Effector memory CD4-positive, alpha-beta T cell (primary cell): ENCODE results near the gene CARMIL3.

Experiments
- DNase-seq, 3 donors: peaks; one replicate each; pipeline ENCODE4 v3.0.0-alpha.2; 2020
- H3K27ac ChIP-seq: 2 replicates; pipeline ENCODE4 v1.7.0; 2013; ENCODE audit warnings: mild to moderate bottlenecking, low read length, moderate library complexity; ENCODE audit not compliant: insufficient read depth, poor library complexity, severe bottlenecking
- H3K27me3 ChIP-seq: replicated peaks from 2 replicates; pipeline ENCODE4 v1.7.0; 2013; ENCODE audit warnings: mild to moderate bottlenecking, low read length; ENCODE audit not compliant: insufficient read depth, control insufficient read depth, poor library complexity, severe bottlenecking
- H3K36me3 ChIP-seq: 2 replicates; pipeline ENCODE4 v1.7.0; 2013; ENCODE audit warnings: mild to moderate bottlenecking, low read length, moderate library complexity; ENCODE audit not compliant: control insufficient read depth, insufficient read depth
- H3K4me1 ChIP-seq: 2 replicates; pipeline ENCODE4 v1.7.0; 2013; ENCODE audit warnings: low read length, mild to moderate bottlenecking; ENCODE audit not compliant: control insufficient read depth, insufficient read depth, poor library complexity, severe bottlenecking
- H3K4me3 ChIP-seq: 2 replicates; pipeline ENCODE4 v1.7.0; 2013; ENCODE audit warnings: low read length, low read depth, mild to moderate bottlenecking; ENCODE audit not compliant: insufficient read depth, poor library complexity, severe bottlenecking
- H3K9me3 ChIP-seq: 2 replicates; pipeline ENCODE4 v1.7.0; 2013; ENCODE audit warnings: mild to moderate bottlenecking, low read length, moderate library complexity; ENCODE audit not compliant: control insufficient read depth

The CARMIL3 gene

DNA sequence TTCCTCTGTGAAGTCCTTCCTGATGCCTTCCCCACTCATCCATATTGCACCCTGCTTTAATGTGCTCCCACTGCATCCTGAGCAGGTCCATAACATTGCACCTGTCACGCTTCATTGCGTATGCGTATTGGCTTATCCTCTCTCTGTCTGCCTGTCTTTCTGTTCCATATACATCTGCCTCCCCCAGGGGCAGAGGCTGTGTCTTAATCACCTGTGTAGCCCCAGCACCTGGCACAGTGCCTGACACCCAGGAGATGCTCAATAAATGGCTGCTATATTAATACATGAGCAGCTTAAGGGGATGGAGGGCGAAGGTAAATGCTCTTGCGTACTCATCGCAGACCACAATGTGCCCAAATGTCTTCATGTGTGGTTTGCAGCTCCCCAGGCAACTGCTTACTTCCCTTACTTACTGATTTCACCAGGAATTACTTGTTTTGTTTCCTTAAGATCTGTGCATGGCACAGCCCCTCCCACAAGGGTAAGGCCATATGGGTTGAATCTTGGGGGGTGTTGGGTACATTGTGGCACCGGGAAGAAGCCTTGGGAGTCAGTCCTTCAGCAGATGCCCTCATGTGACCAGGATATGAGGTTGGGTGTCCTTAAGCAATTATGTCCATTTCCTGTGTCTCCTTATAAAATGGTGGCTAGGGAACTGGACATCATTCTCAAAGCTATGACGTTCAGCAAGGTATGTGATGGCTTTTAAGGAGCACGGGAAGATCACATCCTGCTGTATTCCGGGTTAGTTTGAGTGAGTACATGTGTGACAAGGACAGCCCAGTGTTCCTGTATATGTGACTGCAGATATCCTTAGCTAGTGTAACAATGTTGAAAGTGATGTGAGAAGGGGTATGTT lies 18.7 kb downstream of the CARMIL3 start:
- Histone ChIP-seq H3K36me3 (no peaks in the 10 kb centered on the region), H3K27me3 (no peaks in the 10 kb centered on the region), H3K4me3 (no peak overlapping the region), H3K27ac (no peak overlapping the region), H3K4me1 (no peaks in the 10 kb centered on the region), H3K9me3 (no peaks in the 10 kb centered on the region)
- no peak for DNase-seq

DNA sequence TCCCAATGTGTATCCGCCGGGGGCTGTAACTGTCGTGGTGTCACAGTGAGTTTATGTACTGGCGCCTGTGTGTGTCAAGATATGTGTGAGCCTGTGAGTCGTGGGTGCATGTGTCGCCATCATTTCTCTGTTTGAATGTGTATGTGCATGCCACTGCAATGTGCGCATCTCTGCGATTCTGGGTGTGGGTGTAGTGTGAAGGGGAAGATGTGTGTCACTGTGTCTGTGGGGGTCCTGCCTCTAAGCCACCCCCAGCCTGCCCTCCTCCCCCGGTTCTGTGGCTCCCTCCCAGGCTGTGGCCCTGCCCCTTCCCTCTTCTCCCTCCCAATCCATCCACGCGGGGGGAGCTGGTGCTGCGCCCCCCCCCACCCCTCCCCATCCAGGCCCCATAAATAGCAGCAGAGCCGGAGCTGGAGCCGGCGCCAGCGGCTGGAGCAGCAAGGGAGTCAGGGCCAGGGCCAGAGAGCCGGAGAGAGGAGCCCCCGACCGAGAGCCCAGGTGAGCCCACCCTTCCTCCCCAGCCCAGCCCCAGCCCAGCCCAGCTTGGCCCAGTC lies 19.4 kb downstream of the CARMIL3 start, which contains the start of gene CPNE6:
Gene CPNE6, plus strand, starts transcription at position 419 of the 554 bp plus-strand sequence. CDS start 1,375 bp downstream, outside the sequence.
- H3K9me3 ChIP-seq: no peaks in the 10 kb centered on the region
- DNase-seq: no peak
- H3K4me3 ChIP-seq: no peak within 1 kb of the TSS
- no peaks in the 10 kb centered on the region for H3K4me1 ChIP-seq
- no peak within 1 kb of the TSS for H3K27ac ChIP-seq
- H3K27me3 ChIP-seq: no peaks in the 10 kb centered on the region
- H3K36me3 ChIP-seq: no peaks in the 10 kb centered on the region

DNA sequence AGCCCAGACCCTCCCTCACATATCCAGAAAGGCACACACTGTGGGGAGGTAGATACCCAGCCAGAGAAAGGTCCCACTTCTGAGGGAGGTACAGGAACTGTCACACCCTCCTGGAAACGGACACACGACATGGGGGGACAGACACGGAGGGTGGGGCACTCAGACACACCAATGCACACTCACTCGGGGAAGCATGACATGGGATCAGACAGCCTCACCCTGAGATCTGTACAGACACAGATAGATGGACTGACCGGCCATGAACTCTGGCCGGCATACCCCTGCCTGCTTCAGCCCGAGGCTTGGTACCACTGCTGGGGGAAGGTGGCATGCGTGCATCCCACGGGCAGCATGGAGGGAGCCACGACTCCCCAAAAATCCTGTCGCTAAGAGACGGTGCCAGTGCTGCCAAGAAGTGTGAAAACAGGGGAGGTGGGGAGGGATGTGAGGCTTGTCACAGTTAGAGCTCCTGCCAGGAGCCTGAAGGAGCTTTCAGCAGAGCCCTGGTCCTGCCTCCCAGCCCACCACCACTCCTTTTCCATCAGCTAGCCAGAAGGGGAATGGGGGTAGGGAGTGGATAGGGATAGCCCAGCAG lies 20.1 kb downstream of the CARMIL3 start:
- DNase-seq: no peak
- H3K4me3 ChIP-seq: no peak overlapping the region
- no peaks in the 10 kb centered on the region for H3K9me3 ChIP-seq

DNA sequence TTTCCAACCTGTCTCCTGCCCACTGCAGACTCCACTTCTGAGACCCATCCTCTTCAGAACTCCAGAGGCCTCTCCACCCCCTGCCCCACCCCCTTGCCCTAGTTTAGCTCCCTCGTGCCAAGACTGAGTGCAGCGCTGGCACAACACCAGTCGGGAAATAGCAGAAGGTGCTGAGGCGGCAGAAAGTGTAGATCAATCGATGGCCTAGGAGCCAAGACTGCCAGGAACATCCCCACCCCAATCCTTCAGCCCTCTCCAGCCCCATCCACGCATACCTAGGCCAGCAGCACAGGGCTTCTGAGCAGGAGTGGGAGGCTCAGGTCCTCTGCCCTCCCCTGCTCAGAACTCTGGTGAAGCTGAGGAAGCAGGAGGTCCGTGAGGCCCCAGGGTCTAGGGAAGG lies 20.6 kb downstream of the CARMIL3 start:
- no peaks in the 10 kb centered on the region for H3K4me1 ChIP-seq
- H3K9me3 ChIP-seq: no peaks in the 10 kb centered on the region
- H3K4me3 ChIP-seq: no peak overlapping the region
- no peak for DNase-seq
- H3K36me3 ChIP-seq: no peaks in the 10 kb centered on the region
- no peak overlapping the region for H3K27ac ChIP-seq
- no peaks in the 10 kb centered on the region for H3K27me3 ChIP-seq

More for the DNA sequence above, 20.1 kb downstream of the CARMIL3 start:
- Histone ChIP-seq H3K27ac (no peak overlapping the region), H3K27me3 (no peaks in the 10 kb centered on the region), H3K36me3 (no peaks in the 10 kb centered on the region), H3K4me1 (no peaks in the 10 kb centered on the region)

GRCh38 chr14:24072881-24073877 lies 21.4 kb downstream of the CARMIL3 start:
- no peaks in the 10 kb centered on the region for H3K36me3 ChIP-seq
- no peak overlapping the region for H3K4me3 ChIP-seq
- H3K9me3 ChIP-seq: no peaks in the 10 kb centered on the region
- no peak for DNase-seq
- no peak overlapping the region for H3K27ac ChIP-seq
- no peaks in the 10 kb centered on the region for H3K27me3 ChIP-seq
- no peaks in the 10 kb centered on the region for H3K4me1 ChIP-seq

DNA sequence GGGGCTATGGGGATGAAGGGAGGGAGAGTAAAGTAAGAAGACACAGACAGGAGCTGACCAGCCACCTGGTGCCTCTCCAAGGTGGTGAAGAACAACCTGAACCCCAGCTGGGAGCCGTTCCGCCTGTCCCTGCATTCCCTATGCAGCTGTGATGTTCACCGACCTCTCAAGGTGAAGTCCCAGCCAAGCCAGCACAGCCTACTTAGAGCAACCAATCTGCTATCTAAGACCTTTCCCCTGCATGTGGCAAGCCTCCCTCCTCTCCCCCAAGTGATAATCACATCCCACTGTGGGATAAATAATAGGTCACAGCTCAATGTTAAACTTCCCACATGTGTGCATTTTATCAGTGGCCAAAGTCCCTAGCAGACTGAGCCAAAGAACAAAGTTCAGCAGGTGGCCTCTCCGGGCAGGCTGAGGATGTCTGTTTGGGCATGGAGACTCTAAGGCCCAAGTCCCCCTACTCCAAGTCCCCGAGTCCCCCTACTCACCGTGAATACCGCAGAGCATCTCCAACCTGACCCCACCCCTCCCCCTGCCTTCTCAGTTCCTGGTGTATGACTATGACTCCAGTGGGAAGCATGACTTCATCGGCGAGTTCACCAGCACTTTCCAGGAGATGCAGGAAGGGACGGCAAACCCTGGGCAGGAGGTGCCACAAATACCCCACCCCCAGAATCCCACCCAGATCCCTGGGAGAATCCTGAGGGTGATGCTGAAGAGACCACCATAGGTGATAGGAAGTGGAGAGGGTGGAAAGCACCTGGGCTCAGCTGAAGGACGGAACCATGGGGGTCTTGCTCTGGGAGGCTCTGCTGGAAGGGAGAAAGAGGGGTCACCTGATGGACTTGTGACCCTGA lies 23.0 kb downstream of the CARMIL3 start:
- DNase-seq: no peak
- Histone ChIP-seq H3K9me3 (no peaks in the 10 kb centered on the region), H3K36me3 (no peaks in the 10 kb centered on the region), H3K4me3 (no peak overlapping the region), H3K4me1 (no peaks in the 10 kb centered on the region), H3K27me3 (no peaks in the 10 kb centered on the region), H3K27ac (no peak overlapping the region)

GRCh38 chr14:24075485-24076301 lies 23.9 kb downstream of the CARMIL3 start:
- Histone ChIP-seq H3K9me3 (no peaks in the 10 kb centered on the region), H3K4me1 (peaks cover 5% of the 10 kb centered on the region), H3K27ac (no peak overlapping the region), H3K4me3 (no peak overlapping the region), H3K27me3 (no peaks in the 10 kb centered on the region), H3K36me3 (no peaks in the 10 kb centered on the region)
- DNase-seq: no peak

DNA sequence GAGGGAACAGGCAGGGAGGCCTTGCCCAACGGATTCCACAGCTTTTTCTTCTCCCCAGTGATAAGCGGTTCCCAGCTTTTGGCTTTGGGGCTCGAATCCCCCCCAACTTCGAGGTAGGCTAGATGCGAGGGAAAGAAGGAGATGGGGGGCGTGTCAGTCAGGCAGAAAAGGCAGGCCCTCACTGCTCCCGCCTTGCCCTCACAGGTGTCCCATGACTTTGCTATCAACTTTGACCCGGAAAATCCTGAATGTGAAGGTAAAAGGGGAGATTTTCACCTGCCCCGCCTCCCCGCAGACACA lies 24.4 kb downstream of the CARMIL3 start:
- DNase-seq: no peak
- Histone ChIP-seq H3K27me3 (no peaks in the 10 kb centered on the region), H3K4me3 (no peak overlapping the region), H3K9me3 (no peaks in the 10 kb centered on the region), H3K27ac (no peak overlapping the region), H3K36me3 (no peaks in the 10 kb centered on the region), H3K4me1 (peaks cover 8% of the 10 kb centered on the region)
